Measurements from ENCODE around the gene KRT33B.
A peak's percentile ranks its signal among the peaks of the same experiment; 100 is the strongest.

Gene KRT33B

GRCh38 chr17:41407226-41407625 lies 37.6 kb upstream of the KRT33B start:
- Histone ChIP-seq H3K27me3 (replicated peaks) (no peaks in the 10 kb centered on the region), H3K27ac (no peak overlapping the region), H3K4me3 (ENCODE audit: low read depth, low read length) (no peak overlapping the region), H3K36me3 (replicated peaks) (no peaks in the 10 kb centered on the region)
- TF ChIP-seq CTCF (IDR thresholded peaks at IDR 0.05; ENCODE audit: low read depth, low read length, missing control alignments), result no peak
- in situ Hi-C loops (cut with HindIII; ENCODE audit: low pct_ligation_motif_present, low sequenced_read_pairs), result no loop called here
- no peak for DNase-seq

- no peak for TF ChIP-seq CTCF (IDR thresholded peaks at IDR 0.05; ENCODE audit: low read depth, low read length, missing control alignments)
- no peak overlapping the region for H3K4me3 ChIP-seq (ENCODE audit: low read depth, low read length)
- H3K27me3 ChIP-seq (replicated peaks), result no peaks in the 10 kb centered on the region
- no peak overlapping the region for H3K27ac ChIP-seq
- H3K36me3 ChIP-seq (replicated peaks), result no peaks in the 10 kb centered on the region
- in situ Hi-C loops (cut with HindIII; ENCODE audit: low pct_ligation_motif_present, low sequenced_read_pairs), result no loop called here
- no peak for DNase-seq
Observed at GRCh38 chr17:41406205-41406604, 36.6 kb upstream of the KRT33B start.

- peak; percentile 91 for DNase-seq
- no peak for TF ChIP-seq CTCF (IDR thresholded peaks at IDR 0.05; ENCODE audit: low read depth, low read length, missing control alignments)
- Histone ChIP-seq H3K27me3 (replicated peaks) (no peaks in the 10 kb centered on the region), H3K4me3 (ENCODE audit: low read depth, low read length) (no peak overlapping the region), H3K36me3 (replicated peaks) (no peaks in the 10 kb centered on the region), H3K27ac (peak overlapping the region; percentile 87)
- in situ Hi-C loops (cut with HindIII; ENCODE audit: low pct_ligation_motif_present, low sequenced_read_pairs), result no loop called here
Observed at GRCh38 chr17:41404024-41404671, 34.5 kb upstream of the KRT33B start.

- in situ Hi-C loops (cut with HindIII; ENCODE audit: low pct_ligation_motif_present, low sequenced_read_pairs), result no loop called here
- Histone ChIP-seq H3K27ac (peak overlapping the region; percentile 87), H3K4me3 (ENCODE audit: low read depth, low read length) (no peak overlapping the region), H3K36me3 (replicated peaks) (no peaks in the 10 kb centered on the region), H3K27me3 (replicated peaks) (no peaks in the 10 kb centered on the region)
- no peak for DNase-seq
- TF ChIP-seq CTCF (IDR thresholded peaks at IDR 0.05; ENCODE audit: low read depth, low read length, missing control alignments), result no peak
Observed at GRCh38 chr17:41403404-41404023, 33.9 kb upstream of the KRT33B start.

- peak overlapping the region; percentile 87 for H3K27ac ChIP-seq
- DNase-seq, result no peak
- H3K4me3 ChIP-seq (ENCODE audit: low read depth, low read length), result no peak overlapping the region
- no peaks in the 10 kb centered on the region for H3K27me3 ChIP-seq (replicated peaks)
- TF ChIP-seq CTCF (IDR thresholded peaks at IDR 0.05; ENCODE audit: low read depth, low read length, missing control alignments), result no peak
- in situ Hi-C loops (cut with HindIII; ENCODE audit: low pct_ligation_motif_present, low sequenced_read_pairs), result no loop called here
- no peaks in the 10 kb centered on the region for H3K36me3 ChIP-seq (replicated peaks)
Observed at GRCh38 chr17:41402161-41402560, 32.5 kb upstream of the KRT33B start.

Measured in brain microvascular endothelial cell (primary cell).